H1 (cell line): ENCODE measurements around the gene CLMP. TPM values are rescaled to one million over a fixed set of nuclear protein-coding genes. Genes with fewer than 3 reads are reported as not detected.

Experiments used
- CTCF ChIA-PET: fragments of 300-600 bp; sonication (Branson Sonifier 250); formaldehyde crosslinking; loops from one replicate; lab custom pipeline; 2021; ENCODE audit not compliant: partially characterized antibody; lab: Charles Lee
- POLR2A ChIA-PET: fragments of 300-600 bp; sonication (Branson Sonifier 250); formaldehyde crosslinking; loops from one replicate; lab custom pipeline; 2021; ENCODE audit warnings: inconsistent platforms; ENCODE audit not compliant: partially characterized antibody; lab: Charles Lee
- DNase-seq, 2 experiments: peaks; one replicate each; pipeline versions ENCODE4 v3.0.0 to v3.0.0-alpha.2; 2010 to 2022; ENCODE audit warnings: low spot score in 2 of 2, low read depth in 1 of 2, mixed read lengths in 1 of 2
- FAIRE-seq: peaks from 2 replicates; lab custom pipeline; 2011; peaks lifted over from hg19 to GRCh38; lab: Jason Lieb, UNC
- H2AFZ ChIP-seq: 2 replicates; pipeline ENCODE4 v1.8.1; 2012; ENCODE audit warnings: low read length, inconsistent platforms
- H2AK5ac ChIP-seq: 2 replicates; pipeline ENCODE4 v1.6.1; 2013; ENCODE audit warnings: low read depth, low read length
- H2BK120ac ChIP-seq: replicated peaks from 2 replicates; pipeline ENCODE3; 2013; ENCODE audit warnings: low read depth, low read length, inconsistent platforms
- H2BK12ac ChIP-seq: 2 replicates; pipeline ENCODE4 v1.6.1; 2013; ENCODE audit warnings: low read depth, low read length
- H2BK15ac ChIP-seq: 2 replicates; pipeline ENCODE4 v1.6.1; 2013; ENCODE audit warnings: low read length
- H2BK20ac ChIP-seq: 2 replicates; pipeline ENCODE4 v1.6.1; 2013; ENCODE audit warnings: low read length
- H2BK5ac ChIP-seq: 2 replicates; pipeline ENCODE4 v1.6.1; 2013; ENCODE audit warnings: low read depth, low read length
- H3K14ac ChIP-seq: 2 replicates; pipeline ENCODE4 v1.6.1; 2013; ENCODE audit warnings: inconsistent platforms; ENCODE audit not compliant: insufficient read length
- H3K18ac ChIP-seq: 2 replicates; pipeline ENCODE4 v1.6.1; 2013; ENCODE audit warnings: low read length; ENCODE audit errors: extremely low read depth
- H3K23ac ChIP-seq: 2 replicates; pipeline ENCODE4 v1.6.1; 2013; ENCODE audit warnings: inconsistent platforms; ENCODE audit not compliant: insufficient read length
- H3K23me2 ChIP-seq: 2 replicates; pipeline ENCODE4 v1.6.1; 2013; ENCODE audit warnings: low read depth, low read length
- H3K27ac ChIP-seq: 2 replicates; pipeline ENCODE4 v1.6.1; 2011; ENCODE audit warnings: low read depth, low read length, inconsistent platforms
- H3K27me3 ChIP-seq, 4 experiments: replicated peaks in 1 of 4; 1 replicate in 1 of 4; 2 replicates in 3 of 4; pipeline versions ENCODE4 v1.6.1 to v1.8.1; 2011 to 2013; ENCODE audit warnings: low read length in 3 of 4, mild to moderate bottlenecking in 3 of 4, inconsistent platforms in 2 of 4, mixed read lengths in 2 of 4, moderate library complexity in 1 of 4; ENCODE audit not compliant: control insufficient read depth in 3 of 4, insufficient read depth in 3 of 4; ENCODE audit errors: extremely low read depth in 1 of 4
- H3K36me3 ChIP-seq, 4 experiments: 2 replicates each; pipeline versions ENCODE4 v1.6.1 to v1.8.1; 2011 to 2013; ENCODE audit warnings: mild to moderate bottlenecking in 4 of 4, low read length in 3 of 4, moderate library complexity in 2 of 4, control low read depth in 1 of 4, inconsistent platforms in 1 of 4; ENCODE audit not compliant: insufficient read depth in 4 of 4, control insufficient read depth in 2 of 4
- H3K4ac ChIP-seq: replicated peaks from 2 replicates; pipeline ENCODE3; 2013; ENCODE audit warnings: low read length, low read depth, mixed read lengths, inconsistent platforms; ENCODE audit not compliant: insufficient read length
- H3K4me1 ChIP-seq, 4 experiments: replicated peaks in 1 of 4; 1 replicate in 1 of 4; 2 replicates in 3 of 4; pipeline versions ENCODE4 v1.6.1 to v1.8.1; 2011 to 2013; ENCODE audit warnings: low read length in 3 of 4, inconsistent platforms in 2 of 4, mixed read lengths in 1 of 4; ENCODE audit not compliant: insufficient read depth in 4 of 4, control insufficient read depth in 3 of 4
- H3K4me2 ChIP-seq, 2 experiments: 2 replicates each; pipeline versions ENCODE4 v1.6.1 to v1.8.1; 2011 to 2013; ENCODE audit warnings: low read depth in 2 of 2, low read length in 2 of 2, control low read depth in 1 of 2, inconsistent platforms in 1 of 2, mild to moderate bottlenecking in 1 of 2; ENCODE audit not compliant: insufficient read depth in 1 of 2
- H3K4me3 ChIP-seq, 4 experiments: fragments of 200-600, 300-600 bp in 1 of 4; sonication (generic), shearing (Covaris generic), sonication (Bioruptor Twin) in 1 of 4; 2 replicates each; pipeline versions ENCODE4 v1.5.1 to v1.8.1; 2011 to 2016; ENCODE audit warnings: low read length in 4 of 4, low read depth in 3 of 4, control low read depth in 2 of 4, inconsistent platforms in 2 of 4, mild to moderate bottlenecking in 2 of 4, mixed read lengths in 1 of 4, moderate library complexity in 1 of 4; ENCODE audit not compliant: insufficient read depth in 2 of 4; ENCODE audit errors: extremely low read depth in 1 of 4
- H3K56ac ChIP-seq: replicated peaks from 2 replicates; pipeline ENCODE3; 2013; ENCODE audit warnings: low read depth, mild to moderate bottlenecking, mixed read lengths, low read length, inconsistent platforms; ENCODE audit not compliant: insufficient read length
- H3K79me1 ChIP-seq: 2 replicates; pipeline ENCODE4 v1.6.1; 2013; ENCODE audit warnings: low read depth, low read length, control low read depth
- H3K79me2 ChIP-seq, 2 experiments: 2 replicates each; pipeline versions ENCODE4 v1.6.1 to v1.8.1; 2012 to 2013; ENCODE audit warnings: low read length in 2 of 2, mild to moderate bottlenecking in 2 of 2, inconsistent platforms in 1 of 2; ENCODE audit not compliant: insufficient read depth in 2 of 2, control insufficient read depth in 1 of 2
- H3K9ac ChIP-seq, 4 experiments: replicated peaks in 1 of 4; 1 replicate in 1 of 4; 2 replicates in 3 of 4; pipeline versions ENCODE4 v1.6.1 to v1.8.1; 2011 to 2013; ENCODE audit warnings: low read depth in 3 of 4, low read length in 3 of 4, control low read depth in 2 of 4, mild to moderate bottlenecking in 2 of 4, moderate library complexity in 2 of 4, inconsistent platforms in 1 of 4; ENCODE audit errors: extremely low read depth in 1 of 4
- H3K9me3 ChIP-seq, 2 experiments: 2 replicates each; pipeline versions ENCODE4 v1.6.1 to v1.8.1; 2012 to 2013; ENCODE audit warnings: mild to moderate bottlenecking in 2 of 2, moderate library complexity in 2 of 2, control low read depth in 1 of 2, inconsistent platforms in 1 of 2, low read depth in 1 of 2, low read length in 1 of 2, mixed read lengths in 1 of 2; ENCODE audit not compliant: insufficient read depth in 2 of 2
- H4K20me1 ChIP-seq, 2 experiments: replicated peaks in 1 of 2; 2 replicates each; pipeline versions ENCODE3 to v1.8.1; 2011 to 2013; ENCODE audit warnings: inconsistent platforms in 2 of 2, low read length in 2 of 2, mild to moderate bottlenecking in 1 of 2; ENCODE audit not compliant: insufficient read depth in 2 of 2, control insufficient read depth in 1 of 2
- H4K5ac ChIP-seq: 2 replicates; pipeline ENCODE4 v1.6.1; 2013; ENCODE audit warnings: low read length, low read depth, mixed read lengths, inconsistent platforms; ENCODE audit not compliant: insufficient read length
- H4K8ac ChIP-seq: 2 replicates; pipeline ENCODE4 v1.8.0; 2013; ENCODE audit warnings: mild to moderate bottlenecking, moderate library complexity, low read length, inconsistent platforms; ENCODE audit not compliant: insufficient read depth; ENCODE audit errors: extremely low read depth
- H4K91ac ChIP-seq: replicated peaks from 2 replicates; pipeline ENCODE3; 2013; ENCODE audit warnings: low read length, mixed read lengths, inconsistent platforms; ENCODE audit not compliant: insufficient read length
- CEBPB ChIP-seq: IDR thresholded peaks from 2 replicates; pipeline ENCODE4 v1.6.1; 2012; ENCODE audit warnings: low read depth, low read length
- EZH2 ChIP-seq: fragments of 200-600 bp; sonication (generic); IDR thresholded peaks from 2 replicates; pipeline ENCODE4 v1.7.1; 2012; ENCODE audit warnings: low read depth, mild to moderate bottlenecking, moderate library complexity, low read length, inconsistent platforms; ENCODE audit not compliant: severe bottlenecking
- WGBS, 2 experiments: shearing (Covaris generic) in 1 of 2; methylation state at CpG; one replicate each; pipeline versions ENCODE4 v1.1.6 to v1.1.7; 2013 to 2015; ENCODE audit warnings: low lambda C conversion rate in 2 of 2, mixed read lengths in 2 of 2, inconsistent platforms in 1 of 2, low coverage in 1 of 2, missing lambda C conversion rate in 1 of 2; ENCODE audit not compliant: insufficient replicate concordance in 2 of 2, insufficient coverage in 1 of 2, insufficient read length in 1 of 2; ENCODE audit errors: extremely low coverage in 1 of 2, missing lambda C conversion rate in 1 of 2; 5-methylcytosine and 5-hydroxymethylcytosine counted together
- polyA plus RNA-seq, 7 experiments: library from polyadenylated mRNA; depleted of rRNA in 3 of 7; stranded (reverse) in 5 of 7; unstranded in 2 of 7; fragments of >200 nt in 5 of 7; fragments of 200-250 nt in 2 of 7; gene quantifications; 1 replicate in 5 of 7; 2 replicates in 1 of 7; 4 replicates in 1 of 7; pipeline versions ENCODE4 v1.2.1 to v1.2.3, GENCODE V29; 2011 to 2013; ENCODE audit warnings: missing spikeins in 2 of 7, mixed read lengths in 2 of 7
- total RNA-seq: library from RNA; stranded (reverse); fragmentation: NEBNext Ultra II Directional; extraction: Animal tissue kit (Norgen Biotek cat#: 25700); gene quantifications from 2 replicates; pipeline ENCODE4 v1.2.1, GENCODE V29; 2021

CLMP gene
- total and polyA plus RNA-seq, 2 of the 8 experiments (the other 6 are each of a cell fraction or from before 2014, with no cell fraction given): 9.9 to 24.1 TPM

DNA sequence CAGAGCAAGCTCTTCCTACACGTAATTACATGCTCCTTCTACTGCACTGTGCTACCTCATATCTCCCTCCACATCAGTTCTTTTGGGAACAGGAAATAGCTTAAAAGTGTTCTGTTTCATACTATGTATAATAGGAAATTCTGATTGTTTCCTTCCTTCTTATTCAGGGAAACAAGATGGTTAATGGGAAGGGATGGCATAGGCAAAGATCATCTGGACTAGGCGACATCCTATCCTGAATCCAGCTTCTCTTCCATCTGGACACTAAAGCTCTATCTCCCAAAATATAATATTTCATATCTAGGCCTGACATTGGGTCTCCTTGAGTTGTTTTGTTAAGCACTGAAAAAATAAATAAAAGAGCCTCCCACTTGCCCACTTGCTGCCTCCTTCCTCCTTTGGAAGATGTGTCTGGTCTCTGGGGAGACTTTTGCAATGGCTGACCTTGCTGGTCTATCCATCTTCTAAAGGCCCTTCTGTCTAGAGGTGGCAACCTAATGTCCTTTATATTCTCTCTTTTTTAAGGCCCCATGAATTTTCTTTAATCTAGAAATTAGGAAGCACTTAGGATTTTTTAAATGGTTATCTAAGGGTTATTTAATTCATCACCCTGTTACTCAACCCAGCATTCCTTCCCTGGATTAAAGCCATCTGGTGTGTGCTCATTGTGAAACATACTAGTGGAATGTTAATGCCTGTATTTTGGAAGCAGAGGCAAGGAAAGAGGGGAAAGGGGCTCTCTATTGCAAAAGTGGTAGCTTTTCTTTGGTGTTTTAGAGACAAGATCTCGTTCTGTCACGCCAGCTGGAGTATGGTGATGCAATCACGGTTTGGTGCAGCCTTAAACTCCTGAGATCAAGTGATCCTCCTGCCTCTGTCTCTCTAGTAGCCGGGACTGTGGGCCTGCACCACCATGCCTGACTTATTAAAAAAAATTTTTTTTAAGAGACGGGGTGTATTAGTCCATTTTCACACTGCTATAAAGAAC is 20.6 kb downstream of the CLMP start:
- Histone ChIP-seq H3K4me1 (peaks cover 0 to 10% (median 6%) of the 10 kb centered on the region in 4 experiments; a peak in 4 of 7 replicates), H3K9me3 (no peaks in the 10 kb centered on the region), H3K9ac (no peak overlapping the region), H2AK5ac (no peak overlapping the region), H2BK20ac (no peak overlapping the region), H4K8ac (no peak overlapping the region), H3K4me2 (no peak overlapping the region), H3K18ac (no peak overlapping the region), H2BK12ac (peak overlapping the region; percentile 29; the same call in 1 of the 2 replicates), H3K79me1 (no peaks in the 10 kb centered on the region), H3K79me2 (0 out of 4 replicates have a peak, but pooled peaks cover 0 to 2% of the 10 kb centered on the region in 2 experiments), H3K14ac (no peak overlapping the region), H3K4ac (no peak overlapping the region), H2AFZ (no peak overlapping the region), H4K91ac (no peak overlapping the region), H4K20me1 (no peaks in the 10 kb centered on the region), H4K5ac (no peak overlapping the region), H2BK120ac (no peak overlapping the region), H3K23ac (no peak overlapping the region), H3K4me3 (no peak overlapping the region), H2BK15ac (no peak overlapping the region), H3K27me3 (no peaks in the 10 kb centered on the region), H3K27ac (no peak overlapping the region), H3K23me2 (no peaks in the 10 kb centered on the region), H3K56ac (no peak overlapping the region), H2BK5ac (no peak overlapping the region), H3K36me3 (no peaks in the 10 kb centered on the region)
- ChIA-PET CTCF (interaction anchor here (0.7 to 12.6 kb wide), 9 partner anchors 9 to 75 kb away, joined by 3 to 106 read pairs (median 4); no protein-coding TSS in a partner anchor), POLR2A (interaction anchor here (0.9 to 3.7 kb wide), 5 partner anchors 10 to 72 kb away, joined by 3 to 18 read pairs (median 4); partner anchors contain the start of gene CLMP)
- WGBS, 2 experiments: 82% methylated on average over 7 of the region's 7 CpGs; no CpG with 5 or more reads in 1 of the 2 experiments
- DNase-seq (no peak), FAIRE-seq (peak; percentile 66)
- TF ChIP-seq EZH2 (no peak), CEBPB (peak; percentile 73)
